K562 (cell line): ENCODE measurements around the gene AMPD3. TPM values are rescaled to one million over a fixed set of nuclear protein-coding genes. Genes with fewer than 3 reads are reported as not detected.

Source experiments
- ATAC-seq: fragments of 200-7000 bp; cut with Tn5 transposase; 3 replicates; pipeline ENCODE4 v1.9.1; 2020; ENCODE audit warnings: moderate library complexity
- BruUV-seq: library from RNA; stranded (reverse); fragments of 400-500 nt; replicated peaks from 2 replicates; lab custom pipeline; 2021; lab: Mats Ljungman, UMichigan
- CTCF ChIA-PET: fragments of 300-600 bp; formaldehyde crosslinking; extraction: SDS; loops from one replicate; lab custom pipeline; 2021; ENCODE audit warnings: low intra/inter-chr PET ratio; lab: Yijun Ruan, JAX
- POLR2A ChIA-PET: fragments of 300-600, 350-650 bp; sonication (Branson Sonifier 250); formaldehyde crosslinking; extraction: SDS; loops from one replicate; lab custom pipeline; 2021; ENCODE audit warnings: antibody characterized with exemption, inconsistent platforms; lab: Yijun Ruan, JAX
- DNase-seq, 4 experiments: peaks; one replicate each; pipeline versions ENCODE4 v3.0.0 to v3.0.0-alpha.2; 2011 to 2018; ENCODE audit warnings: low spot score in 3 of 4, mixed read lengths in 3 of 4; ENCODE audit errors: extremely low read depth in 1 of 4
- FAIRE-seq: peaks from 2 replicates; lab custom pipeline; 2011; peaks lifted over from hg19 to GRCh38; lab: Jason Lieb, UNC
- H2AFZ ChIP-seq: 2 replicates; pipeline ENCODE4 v1.6.0; 2011; ENCODE audit warnings: low read depth, low read length, control low read depth, inconsistent platforms
- H3K27ac ChIP-seq: fragments of 200-600 bp; 3 replicates; pipeline ENCODE4 v1.8.0; 2011; ENCODE audit warnings: low read depth, mild to moderate bottlenecking, control low read depth, inconsistent platforms, low read length, moderate library complexity, mixed read lengths; ENCODE audit errors: extremely low read depth
- H3K27me3 ChIP-seq, 2 experiments: fragments of 300-600 bp in 1 of 2; 2 replicates in 1 of 2; 3 replicates in 1 of 2; pipeline versions ENCODE4 v1.6.0 to v1.8.0; 2011; ENCODE audit warnings: inconsistent platforms in 2 of 2, low read length in 2 of 2, mild to moderate bottlenecking in 1 of 2, mixed read lengths in 1 of 2, moderate library complexity in 1 of 2; ENCODE audit not compliant: control insufficient read depth in 2 of 2, insufficient read depth in 2 of 2
- H3K36me3 ChIP-seq: fragments of 300-600 bp; 3 replicates; pipeline ENCODE4 v1.8.0; 2011; ENCODE audit warnings: mild to moderate bottlenecking, low read length, inconsistent platforms; ENCODE audit not compliant: control insufficient read depth, insufficient read depth
- H3K4me1 ChIP-seq, 2 experiments: fragments of 200-600 bp in 1 of 2; replicated peaks in 1 of 2; 2 replicates in 1 of 2; 3 replicates in 1 of 2; pipeline versions ENCODE4 v1.5.1 to v1.8.0; 2011; ENCODE audit warnings: inconsistent platforms in 2 of 2, low read length in 2 of 2, mild to moderate bottlenecking in 1 of 2, mixed read lengths in 1 of 2, moderate library complexity in 1 of 2; ENCODE audit not compliant: control insufficient read depth in 2 of 2, insufficient read depth in 2 of 2
- H3K4me2 ChIP-seq: 2 replicates; pipeline ENCODE4 v1.6.1; 2011; ENCODE audit warnings: low read length, control low read depth, inconsistent platforms, mixed read lengths; ENCODE audit not compliant: insufficient read depth
- H3K4me3 ChIP-seq: fragments of 200-600 bp; sonication (generic), shearing (Covaris generic); 2 replicates; pipeline ENCODE4 v1.5.1; 2016; ENCODE audit warnings: control low read depth, inconsistent platforms
- H3K79me2 ChIP-seq: fragments of 200-600 bp; 3 replicates; pipeline ENCODE4 v1.8.0; 2011; ENCODE audit warnings: low read length, inconsistent platforms; ENCODE audit not compliant: control insufficient read depth, insufficient read depth
- H3K9ac ChIP-seq, 2 experiments: 2 replicates each; pipeline versions ENCODE4 v1.6.0 to v1.6.1; 2011; ENCODE audit warnings: low read depth in 2 of 2, low read length in 2 of 2, control low read depth in 1 of 2, inconsistent platforms in 1 of 2, mild to moderate bottlenecking in 1 of 2, mixed read lengths in 1 of 2; ENCODE audit not compliant: insufficient read depth in 1 of 2
- H3K9me1 ChIP-seq: one replicate; pipeline ENCODE4 v1.6.0; 2011; ENCODE audit warnings: inconsistent platforms, mild to moderate bottlenecking, low read length, moderate library complexity; ENCODE audit not compliant: control insufficient read depth, insufficient read depth
- H3K9me3 ChIP-seq: replicated peaks from 2 replicates; pipeline ENCODE4 v1.5.1; 2011; ENCODE audit warnings: low read depth, low read length, inconsistent platforms; ENCODE audit not compliant: control insufficient read depth, insufficient read depth
- H4K20me1 ChIP-seq: replicated peaks from 2 replicates; pipeline ENCODE4 v1.6.1; 2011; ENCODE audit warnings: low read length, inconsistent platforms, mixed read lengths; ENCODE audit not compliant: control insufficient read depth, insufficient read depth
- ARID1B ChIP-seq: fragments of 450-650 bp; IDR thresholded peaks from 2 replicates; pipeline ENCODE4 v1.6.1; 2016; ENCODE audit warnings: antibody characterized with exemption, mild to moderate bottlenecking, inconsistent platforms
- E2F3 ChIP-seq: fragments of 250-450 bp; sonication (Bioruptor Pico); IDR thresholded peaks from 2 replicates; pipeline ENCODE4 v1.4.0; 2020; ENCODE audit warnings: mild to moderate bottlenecking
- FOSL1 ChIP-seq: fragments of 200-800 bp; sonication (Bioruptor generic); conservative IDR thresholded peaks from 2 replicates; pipeline ENCODE4 v1.6.1; 2016; ENCODE audit warnings: missing genetic modification characterization, missing compliant biosample characterization
- JUND ChIP-seq, 2 experiments: IDR thresholded peaks; 2 replicates in 1 of 2; 3 replicates in 1 of 2; pipeline ENCODE4 v1.6.1; 2011; ENCODE audit warnings: borderline replicate concordance in 2 of 2, low read depth in 2 of 2, low read length in 2 of 2, improper control_type of control experiment in 1 of 2, missing biosample characterization in 1 of 2, missing genetic modification characterization in 1 of 2, missing genetic modification reagents in 1 of 2
- NR2C2 ChIP-seq, 2 experiments: fragments of 200-800 bp in 1 of 2; sonication (Bioruptor generic) in 1 of 2; sonication (generic) in 1 of 2; formaldehyde crosslinking in 1 of 2; IDR thresholded peaks; 2 replicates each; pipeline versions ENCODE4 v1.6.1 to v1.8.0; 2016 to 2022; ENCODE audit warnings: mild to moderate bottlenecking in 1 of 2, missing compliant biosample characterization in 1 of 2, missing genetic modification characterization in 1 of 2, missing genetic modification reagents in 1 of 2
- WGBS: fragments of 100-300 bp; shearing (Covaris generic); methylation state at CpG from one replicate; pipeline ENCODE4 v1.1.6; 2016; ENCODE audit warnings: low coverage, mixed read lengths; ENCODE audit not compliant: insufficient coverage; ENCODE audit errors: missing lambda C conversion rate; 5-methylcytosine and 5-hydroxymethylcytosine counted together
- in situ Hi-C: fragments of 300-500 bp; cut with MboI; formaldehyde crosslinking; loops from 4 replicates; pipeline ENCODE4 v1.15.0; 2018; ENCODE audit warnings: inconsistent platforms, mixed read lengths
- intact Hi-C: fragments of 100-400 bp; cut with micrococcal nuclease; formaldehyde crosslinking; loops from 2 replicates; pipeline ENCODE4 v1.14.2; 2022
- polyA plus RNA-seq, 8 experiments: library from polyadenylated mRNA; depleted of rRNA in 4 of 8; stranded (reverse) in 5 of 8; unstranded in 3 of 8; fragments of >200 nt; fragmentation: Nextera tagmentation in 2 of 8; fragmentation: Illumina TruSeq in 1 of 8; extraction: Ambion mirVana in 2 of 8; extraction: Trizol in 1 of 8; gene quantifications; 2 replicates each; pipeline versions ENCODE4 v1.2.1 to v1.2.3, GENCODE V29; 2011 to 2014; ENCODE audit warnings: inconsistent platforms in 1 of 8, missing spikeins in 1 of 8
- total RNA-seq, 7 experiments: library from RNA; depleted of rRNA in 6 of 7; stranded (reverse); fragments of >200 nt in 6 of 7; fragmentation: Illumina TruSeq in 2 of 7; extraction: Trizol in 2 of 7; gene quantifications; 2 replicates each; pipeline versions ENCODE4 v1.2.1 to v1.2.3, GENCODE V29; 2011 to 2021; ENCODE audit warnings: low replicate concordance in 1 of 7

Gene AMPD3
- total and polyA plus RNA-seq, 9 of the 15 experiments (the other 6 are each of a cell fraction or from before 2014, with no cell fraction given), result 4.4 to 23.6 (median 11.2) TPM

DNA sequence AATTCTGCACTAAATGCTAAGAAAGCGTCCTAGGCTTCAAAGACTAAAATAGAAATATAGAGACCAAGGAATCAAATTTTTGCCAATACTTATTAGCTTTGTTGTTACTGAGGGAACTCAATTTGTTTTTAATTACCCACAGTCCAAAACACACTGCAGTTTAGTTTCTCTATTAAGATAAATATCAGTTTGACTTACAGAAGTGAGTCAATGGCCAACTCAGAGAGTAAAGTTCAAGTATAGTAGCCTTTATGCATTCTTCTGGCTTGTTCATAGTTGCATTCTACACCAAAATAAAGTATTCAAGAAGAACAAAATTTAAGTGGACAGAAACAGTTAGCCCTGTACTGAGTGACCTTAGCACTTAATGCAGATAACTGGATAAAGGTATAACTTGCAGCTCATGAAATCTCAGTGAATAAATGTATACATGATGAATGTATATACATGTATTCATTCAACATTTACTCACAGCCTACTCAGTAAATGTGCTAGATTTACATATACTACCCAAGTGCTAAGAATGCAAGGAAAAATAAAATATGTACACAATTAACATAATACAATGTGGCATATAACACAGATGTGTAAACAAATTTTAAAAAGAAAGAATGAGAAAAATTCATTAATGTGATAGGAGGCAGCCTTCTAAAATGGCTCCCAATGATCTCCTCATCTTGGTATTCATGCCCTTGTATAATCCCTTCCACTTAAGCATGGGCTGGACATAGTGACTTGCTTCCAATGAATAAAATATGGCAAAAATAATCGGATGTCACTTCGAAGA is 95.6 kb downstream of the AMPD3 start:
- in situ Hi-C loops, result no loop called here
- Histone ChIP-seq H2AFZ (no peak overlapping the region; the same call in 1 of the 2 replicates), H3K4me2 (no peak overlapping the region), H3K9me3 (no peaks in the 10 kb centered on the region), H3K9ac (no peak overlapping the region), H3K4me3 (no peak overlapping the region), H3K27me3 (no peaks in the 10 kb centered on the region), H3K9me1 (no peaks in the 10 kb centered on the region), H3K36me3 (no peaks in the 10 kb centered on the region), H4K20me1 (no peaks in the 10 kb centered on the region), H3K27ac (no peak overlapping the region), H3K79me2 (no peaks in the 10 kb centered on the region), H3K4me1 (no peaks in the 10 kb centered on the region; a peak in 1 of 5 replicates)
- CTCF ChIA-PET, result no interaction called here
- 32% methylated on average over 3 of the region's 3 CpGs for WGBS
- intact Hi-C loops, result no loop called here
- no TSS peak for BruUV-seq
- FAIRE-seq (no peak), DNase-seq (no peak), ATAC-seq (no peak)
- TF ChIP-seq NR2C2 (CRISPR knock-in tag; IDR thresholded peaks at IDR 0.05), result no peak
- 0 out of 2 replicates have a peak, but pooled peaks have one; percentile 36 for TF ChIP-seq NR2C2 (tag; IDR thresholded peaks at IDR 0.05)
- TF ChIP-seq FOSL1 (tag), result peak; percentile 94
- TF ChIP-seq ARID1B, result peak; percentile 17; the same call in 1 of the 2 replicates
- TF ChIP-seq E2F3, result no peak
- 0 out of 2 replicates have a peak, but pooled peaks have one; percentile 34 for TF ChIP-seq JUND (IDR thresholded peaks at IDR 0.05; ENCODE audit: borderline replicate concordance, low read depth, low read length)
- no peak for TF ChIP-seq JUND (tag; IDR thresholded peaks at IDR 0.05; ENCODE audit: borderline replicate concordance, low read depth, low read length)
- POLR2A ChIA-PET, result interaction anchor here (1.3 kb wide), 1 partner anchor 15 kb away, joined by 3 read pairs; no protein-coding TSS in a partner anchor
